Measurements from ENCODE around the gene TAF11L7. TPM values are rescaled to one million over a fixed set of nuclear protein-coding genes. Genes with fewer than 3 reads are reported as not detected.
"Not testable (repeated sequence)": the region's sequence is repeated elsewhere in the genome, so short reads cannot be mapped to it uniquely, and the experiment has no call there.

The TAF11L7 gene
- total RNA-seq (not detected), polyA plus RNA-seq (not detected)

GRCh38 chr5:17585658-17586057 is at the start of gene TAF11L7:
Gene TAF11L7 (minus strand): TSS chr5:17585758.
- intact Hi-C loops (cut with DNase I); DNase-seq; H3K36me3 ChIP-seq; FAIRE-seq; H3K4me3 ChIP-seq; H3K4me1 ChIP-seq; H3K27me3 ChIP-seq; ATAC-seq; H3K27ac ChIP-seq; H3K9me3 ChIP-seq: not testable (repeated sequence)
- WGBS, 2 donors, result no CpG with 5 or more reads among the region's 16 CpGs

- Histone ChIP-seq H3K4me1 (no peaks in the 10 kb centered on the region), H3K27me3 (no peaks in the 10 kb centered on the region), H3K9me3 (no peaks in the 10 kb centered on the region), H3K4me3 (no peak within 1 kb of the TSS), H3K27ac (no peak within 1 kb of the TSS), H3K36me3 (no peaks in the 10 kb centered on the region)
- FAIRE-seq (no peak), ATAC-seq (no peak), DNase-seq (no peak)
- intact Hi-C loops (cut with DNase I), result no loop called here
- no peak for TF ChIP-seq CTCF (IDR thresholded peaks at IDR 0.05)
- WGBS, 2 donors, result 70 to 77% methylated on average over 5 of the region's 5 CpGs
Measured at GRCh38 chr5:17634160-17634559, 48.6 kb upstream of the TAF11L7 start, which contains the start of gene TAF11L14. Gene TAF11L14 (plus strand): TSS chr5:17634460.

- H3K4me1 ChIP-seq; H3K27me3 ChIP-seq; H3K27ac ChIP-seq; H3K4me3 ChIP-seq; intact Hi-C loops (cut with DNase I); ATAC-seq; H3K9me3 ChIP-seq; DNase-seq; H3K36me3 ChIP-seq; FAIRE-seq: not testable (repeated sequence)
- 65 to 80% methylated on average over 7 to 9 of the region's 12 CpGs for WGBS, 2 donors
Measured at GRCh38 chr5:17631788-17632187, 46.2 kb upstream of the TAF11L7 start, which contains the start of gene TAF11L13. Gene TAF11L13 (plus strand): TSS chr5:17632088.

GRCh38 chr5:17625686-17626085 is 40.1 kb upstream of the TAF11L7 start:
- Histone ChIP-seq H3K9me3 (no peaks in the 10 kb centered on the region), H3K4me1 (no peaks in the 10 kb centered on the region), H3K27ac (no peak overlapping the region), H3K36me3 (no peaks in the 10 kb centered on the region), H3K4me3 (no peak overlapping the region), H3K27me3 (no peaks in the 10 kb centered on the region)
- DNase-seq (no peak), ATAC-seq (no peak), FAIRE-seq (no peak)
- intact Hi-C loops (cut with DNase I), result no loop called here
- TF ChIP-seq CTCF (IDR thresholded peaks at IDR 0.05), result no peak
- 69 to 87% methylated on average over 11 of the region's 11 CpGs for WGBS, 2 donors

GRCh38 chr5:17620627-17621026 is 35.1 kb upstream of the TAF11L7 start:
- no peaks in the 10 kb centered on the region for H3K36me3 ChIP-seq
- H3K4me3 ChIP-seq, result no peak overlapping the region
- FAIRE-seq (no peak), DNase-seq (peak in 1 of 6 donors; percentile 53), ATAC-seq (no peak)
- no peaks in the 10 kb centered on the region for H3K4me1 ChIP-seq
- H3K9me3 ChIP-seq, result no peaks in the 10 kb centered on the region
- WGBS, 2 donors, result 66 to 85% methylated on average over 17 of the region's 17 CpGs
- no peak for TF ChIP-seq CTCF (IDR thresholded peaks at IDR 0.05)
- no peaks in the 10 kb centered on the region for H3K27me3 ChIP-seq
- intact Hi-C loops (cut with DNase I), result no loop called here
- H3K27ac ChIP-seq, result no peak overlapping the region

GRCh38 chr5:17619354-17619753 is 33.8 kb upstream of the TAF11L7 start:
- no peak overlapping the region for H3K27ac ChIP-seq
- no peaks in the 10 kb centered on the region for H3K9me3 ChIP-seq
- H3K27me3 ChIP-seq, result no peaks in the 10 kb centered on the region
- no peaks in the 10 kb centered on the region for H3K36me3 ChIP-seq
- DNase-seq (no peak), ATAC-seq (no peak), FAIRE-seq (no peak)
- intact Hi-C loops (cut with DNase I), result no loop called here
- WGBS, 2 donors, result 64 to 77% methylated on average over 3 of the region's 3 CpGs
- TF ChIP-seq CTCF (IDR thresholded peaks at IDR 0.05), result no peak
- no peaks in the 10 kb centered on the region for H3K4me1 ChIP-seq
- H3K4me3 ChIP-seq, result no peak overlapping the region

All from pancreas (tissue), 10 donors.